ENCODE results near the gene DGKZ.

The DGKZ gene

DNA sequence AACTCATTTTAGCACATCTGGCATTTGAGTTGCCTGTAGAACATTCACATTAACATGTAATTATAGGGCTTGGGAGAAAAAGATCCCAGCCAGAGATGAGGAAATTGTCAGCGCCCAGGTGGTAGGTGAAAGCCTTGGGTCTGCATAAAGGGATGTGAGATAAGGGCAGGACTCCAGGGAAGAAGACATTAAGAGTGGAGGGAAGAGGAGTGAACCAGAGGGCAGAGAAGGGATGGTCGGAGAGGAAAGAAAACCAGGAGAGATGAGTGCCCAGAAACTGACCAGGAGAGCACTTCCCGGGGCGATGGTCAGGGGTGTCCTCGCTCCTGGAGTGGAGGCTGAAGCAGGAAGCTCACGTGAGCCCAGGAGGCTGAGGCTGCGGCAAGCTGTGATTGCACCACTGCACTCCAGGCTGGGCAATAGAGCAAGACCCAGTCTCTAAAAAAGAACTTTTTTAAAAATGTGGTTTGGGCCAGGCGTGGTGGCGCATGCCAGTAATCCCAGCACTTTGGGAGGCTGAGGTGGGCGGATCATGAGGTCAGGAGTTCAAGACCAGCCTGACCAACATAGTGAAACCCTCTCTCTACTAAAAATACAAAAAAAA, 20.3 kb upstream of the DGKZ start:
- peak; percentile 61 for DNase-seq

DNA sequence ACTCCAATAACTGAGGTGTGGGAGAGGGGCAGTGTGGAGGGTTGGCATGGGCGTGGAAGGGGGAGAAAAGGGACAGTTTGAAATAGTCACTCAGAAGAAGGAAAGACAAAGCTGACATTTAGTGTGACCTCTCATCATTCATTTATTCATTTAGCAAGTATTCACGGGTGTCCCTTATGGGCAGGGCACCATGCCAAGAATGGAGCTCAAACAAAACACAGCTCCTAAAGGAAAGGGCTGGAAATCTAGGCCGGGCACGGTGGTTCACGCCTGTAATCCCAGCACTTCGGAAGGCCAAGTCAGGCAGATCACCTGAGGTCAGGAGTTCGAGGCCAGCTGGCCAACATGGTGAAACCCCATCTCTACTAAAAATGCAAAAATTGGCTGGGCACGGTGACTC, 19.4 kb upstream of the DGKZ start:
- DNase-seq = no peak

DNA sequence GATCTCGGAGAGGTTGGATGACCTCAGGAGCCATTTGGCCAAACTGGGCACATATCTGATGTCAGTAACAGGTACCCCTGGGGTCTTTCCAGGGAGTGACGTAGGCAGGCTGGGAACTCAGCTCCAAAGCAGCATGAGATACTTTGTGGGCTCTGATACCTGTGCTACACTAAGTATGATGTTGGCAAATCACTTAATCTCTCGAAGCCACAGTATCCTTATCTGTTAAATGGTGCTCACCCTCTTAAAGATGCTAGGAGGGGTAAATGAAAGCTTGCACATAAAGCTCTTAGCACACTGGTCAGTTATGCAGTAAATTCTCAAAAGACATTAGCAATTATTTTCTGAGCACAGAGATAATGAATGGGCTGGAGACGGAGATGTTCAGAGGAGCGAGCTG, 17.1 kb upstream of the DGKZ start:
- DNase-seq = no peak

DNA sequence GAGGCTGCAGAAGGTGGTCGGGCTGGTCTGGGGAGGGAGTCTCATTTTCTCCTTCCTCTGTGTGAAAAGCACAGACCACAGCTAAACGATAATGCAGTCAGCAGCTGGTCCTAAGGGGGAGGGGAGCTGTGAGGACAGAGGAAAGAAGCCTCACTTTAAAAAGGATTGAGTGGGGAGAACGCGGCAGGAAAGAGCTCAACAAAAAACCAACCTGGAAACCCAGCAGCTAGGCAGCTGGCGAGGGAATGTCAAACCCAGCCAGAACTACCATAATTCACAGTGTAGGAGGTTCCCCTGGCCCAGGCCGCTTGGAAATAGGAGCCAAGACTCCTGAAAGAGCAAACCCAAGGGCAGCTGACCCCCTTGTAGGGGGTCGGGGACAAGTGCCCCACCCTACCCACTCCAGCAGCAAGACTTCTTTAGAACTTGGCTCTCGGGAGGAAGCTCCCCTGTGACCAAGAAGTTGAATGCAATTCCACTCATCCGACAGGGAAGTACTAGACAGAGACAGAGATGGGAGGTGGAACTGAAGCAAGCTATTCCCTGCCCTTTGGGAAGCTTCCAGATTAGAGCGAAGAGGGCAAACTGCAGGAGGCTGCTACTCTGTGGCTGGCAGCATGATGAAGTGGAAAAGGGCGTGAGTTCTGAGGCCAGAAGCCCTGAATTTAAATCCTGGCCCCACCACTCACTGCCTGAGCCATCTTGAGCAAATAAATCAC, 16.5 kb upstream of the DGKZ start:
- DNase-seq = peak; percentile 57

DNA sequence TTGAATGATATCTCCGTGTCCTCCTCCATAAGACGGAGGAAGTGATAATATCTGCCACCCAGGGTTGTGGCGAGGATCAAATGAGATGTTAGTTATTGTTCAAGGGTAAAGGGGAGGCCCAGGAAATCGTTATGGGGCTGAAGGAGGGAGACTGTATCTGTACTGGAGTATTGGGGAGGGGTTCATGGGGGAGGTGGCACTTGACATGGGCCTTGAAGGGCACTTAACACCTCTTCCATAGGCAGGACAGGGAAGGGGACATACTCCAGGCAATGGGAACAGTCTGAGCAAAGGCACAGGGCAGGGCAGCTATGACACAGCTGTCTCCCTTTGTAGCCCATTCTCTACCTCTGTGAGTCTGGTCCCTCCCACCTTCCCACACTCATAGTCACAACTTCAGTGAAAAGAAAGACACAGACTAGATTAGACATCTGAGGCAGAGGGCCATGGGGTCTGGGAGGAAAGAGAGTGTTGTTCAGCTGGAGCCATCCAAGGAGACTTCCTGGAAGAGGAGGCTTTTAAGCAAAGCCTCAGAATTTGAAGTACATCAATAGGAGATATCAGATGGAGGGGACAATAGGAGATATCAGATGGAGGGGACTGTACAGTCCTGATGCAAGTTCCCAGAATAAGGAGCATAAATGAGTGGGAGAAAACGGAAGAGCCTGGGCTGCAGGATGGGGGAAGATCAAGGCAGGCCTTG, 15.8 kb upstream of the DGKZ start:
- DNase-seq = no peak

DNA sequence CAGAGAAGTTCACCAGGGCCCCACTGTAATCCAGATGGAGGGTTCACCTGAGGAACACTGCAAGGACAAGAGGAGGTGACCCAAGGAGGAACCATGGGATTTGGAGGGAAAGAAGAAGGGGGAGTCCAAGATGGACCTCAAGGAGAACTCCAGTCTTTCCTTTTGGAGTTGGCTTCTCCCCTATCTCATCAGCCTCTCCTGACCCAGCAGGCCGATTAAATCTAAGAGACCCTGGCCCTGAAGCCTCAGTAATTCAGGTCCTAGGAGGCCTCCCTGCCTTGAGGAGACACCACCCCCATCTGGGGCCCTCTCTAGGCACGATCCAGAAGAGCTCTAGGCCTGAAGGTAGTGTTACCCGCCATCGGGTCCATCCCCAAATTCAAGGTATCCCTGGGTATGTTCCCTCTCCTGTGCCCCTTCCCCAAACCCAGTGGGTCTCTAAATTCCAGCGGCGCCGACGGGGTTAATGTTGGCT, 15.1 kb upstream of the DGKZ start:
- DNase-seq = no peak

DNA sequence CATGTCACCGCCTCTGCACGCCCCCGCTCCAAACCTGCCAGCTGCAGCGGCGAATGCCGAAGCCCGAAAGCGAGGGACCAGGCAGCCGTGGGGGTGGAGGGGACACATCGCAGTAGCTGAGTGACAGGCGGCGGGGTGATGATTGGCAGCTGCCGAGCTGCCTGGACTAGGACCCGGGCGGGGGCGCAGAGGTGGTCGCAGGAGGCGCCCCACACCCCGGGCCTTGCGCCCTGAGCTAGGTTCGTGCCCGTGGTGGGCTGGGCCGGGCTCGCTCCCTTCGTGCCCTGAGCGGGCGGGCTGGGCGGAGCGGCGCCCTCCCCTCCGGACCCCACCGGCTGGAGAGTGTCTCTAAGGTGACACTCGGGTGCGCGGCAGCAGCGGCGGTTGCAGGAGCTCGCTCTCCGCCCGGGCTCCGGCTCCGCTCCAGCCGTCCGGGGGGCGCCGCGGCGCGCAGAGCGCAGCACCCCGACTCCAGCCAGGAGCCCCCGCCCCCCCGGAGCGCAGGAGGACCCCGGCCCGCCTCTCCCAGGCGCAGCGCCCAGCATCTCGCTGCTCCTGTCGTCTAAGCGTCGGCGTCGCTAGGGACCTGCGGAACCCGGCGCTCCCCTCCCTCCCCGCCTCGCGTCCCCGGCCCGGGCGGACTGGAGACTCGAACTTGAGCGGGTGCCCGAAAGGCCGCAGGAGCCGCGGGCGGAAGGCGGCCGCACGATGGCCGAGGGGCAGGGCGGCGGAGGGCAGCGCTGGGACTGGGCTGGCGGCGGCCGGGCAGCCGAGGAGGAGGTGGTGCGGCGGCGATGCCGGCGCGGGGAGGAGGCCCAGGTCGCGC, 14.5 kb upstream of the DGKZ start:
- DNase-seq = peak; percentile 52

DNA sequence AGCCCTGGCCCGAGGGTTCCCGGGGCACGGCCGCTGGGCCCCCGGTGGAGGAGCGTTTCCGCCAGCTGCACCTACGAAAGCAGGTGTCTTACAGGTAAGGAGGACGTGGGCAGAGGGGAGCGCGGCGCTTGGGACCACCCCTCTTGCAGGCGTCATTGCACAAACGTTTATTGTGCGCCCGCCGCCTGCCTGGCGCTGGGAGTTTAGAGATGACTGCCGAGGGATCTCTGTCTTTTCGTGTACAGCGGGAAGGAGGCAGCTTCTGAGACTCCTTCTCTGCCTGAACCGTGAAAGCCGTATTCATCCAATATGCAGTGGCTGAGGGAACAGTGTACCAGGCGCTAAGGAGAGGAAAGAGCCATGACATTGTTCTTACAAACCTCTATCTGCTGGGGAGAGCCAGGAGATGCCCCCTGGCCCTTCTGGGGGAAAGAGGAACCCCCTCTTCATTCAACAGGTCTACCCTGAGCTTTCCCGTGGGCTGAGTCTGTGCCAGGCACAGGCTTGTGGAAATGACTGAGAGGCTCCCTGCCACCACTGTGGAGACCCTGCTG, 13.8 kb upstream of the DGKZ start:
- DNase-seq = peak; percentile 72

DNA sequence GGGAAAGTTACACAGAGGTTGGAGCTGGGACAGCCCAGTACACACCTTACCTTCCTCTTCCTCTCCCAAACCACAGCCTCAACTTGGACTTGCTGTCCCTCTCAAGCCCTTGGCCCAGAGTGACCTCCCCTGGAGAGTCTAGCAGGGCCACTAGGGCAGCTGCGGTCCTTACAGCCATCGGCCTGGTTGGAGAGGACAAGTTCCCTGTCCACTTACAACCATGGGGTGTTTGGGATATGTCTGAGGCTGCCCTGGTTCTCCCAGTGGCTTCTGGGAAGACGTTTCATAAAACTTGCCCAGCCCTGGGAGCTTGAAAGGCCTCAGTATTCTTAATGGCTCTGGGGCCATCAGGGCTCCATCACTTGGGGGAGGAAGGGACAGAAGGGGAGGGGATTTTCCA, 13.1 kb upstream of the DGKZ start:
- no peak for DNase-seq

DNA sequence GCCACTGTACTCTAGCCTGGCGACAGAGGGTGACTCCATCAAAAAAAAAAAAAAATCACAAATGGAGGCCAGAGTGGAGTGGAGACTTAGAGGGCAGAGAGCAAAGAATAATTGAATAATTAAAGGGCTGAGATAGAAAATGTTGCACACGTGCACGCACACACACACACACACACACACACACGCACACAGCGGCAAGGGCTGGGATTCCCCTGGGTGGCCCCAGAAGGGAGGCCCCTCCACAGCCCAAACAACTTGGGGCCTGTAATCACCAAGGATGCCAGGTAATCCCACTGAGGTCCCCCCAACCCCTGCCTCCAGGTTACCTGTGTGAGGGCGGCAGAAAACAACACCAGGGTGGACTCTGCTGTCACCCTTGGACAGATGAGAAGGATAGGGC, 12.0 kb upstream of the DGKZ start:
- no peak for DNase-seq

DNA sequence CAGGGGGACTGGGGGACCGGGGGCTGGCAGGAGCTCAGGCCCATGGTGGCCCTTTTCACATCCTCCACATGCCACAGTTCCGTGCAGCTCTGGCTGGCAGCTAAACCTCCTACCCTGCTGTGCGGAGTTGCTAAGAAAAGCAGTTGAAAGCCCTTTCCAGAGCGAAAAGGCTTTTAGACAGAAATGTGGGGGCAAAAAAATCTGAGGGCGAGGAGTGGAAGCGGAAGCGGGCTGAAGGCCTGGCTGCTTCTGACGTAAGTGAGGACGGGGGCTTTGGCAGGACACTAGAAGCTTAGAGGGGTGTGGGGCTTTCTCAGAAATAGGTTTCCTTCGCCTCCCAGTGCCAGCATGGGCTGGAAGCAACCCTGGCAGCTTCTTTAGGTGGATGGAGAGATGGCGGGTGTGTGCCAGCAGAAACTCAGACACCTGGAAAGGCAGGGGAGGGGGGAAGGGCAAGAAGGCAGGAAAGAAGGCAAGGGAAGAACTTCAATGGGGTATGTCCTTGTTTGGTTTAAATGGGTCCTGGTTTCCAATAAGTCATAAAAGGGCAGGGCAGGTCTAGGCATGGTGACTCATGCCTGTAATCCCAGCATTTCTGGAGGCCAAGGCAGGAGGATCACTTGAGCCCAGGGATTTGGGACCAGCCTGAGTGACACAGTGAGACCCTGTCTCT, 11.2 kb upstream of the DGKZ start:
- DNase-seq = no peak

DNA sequence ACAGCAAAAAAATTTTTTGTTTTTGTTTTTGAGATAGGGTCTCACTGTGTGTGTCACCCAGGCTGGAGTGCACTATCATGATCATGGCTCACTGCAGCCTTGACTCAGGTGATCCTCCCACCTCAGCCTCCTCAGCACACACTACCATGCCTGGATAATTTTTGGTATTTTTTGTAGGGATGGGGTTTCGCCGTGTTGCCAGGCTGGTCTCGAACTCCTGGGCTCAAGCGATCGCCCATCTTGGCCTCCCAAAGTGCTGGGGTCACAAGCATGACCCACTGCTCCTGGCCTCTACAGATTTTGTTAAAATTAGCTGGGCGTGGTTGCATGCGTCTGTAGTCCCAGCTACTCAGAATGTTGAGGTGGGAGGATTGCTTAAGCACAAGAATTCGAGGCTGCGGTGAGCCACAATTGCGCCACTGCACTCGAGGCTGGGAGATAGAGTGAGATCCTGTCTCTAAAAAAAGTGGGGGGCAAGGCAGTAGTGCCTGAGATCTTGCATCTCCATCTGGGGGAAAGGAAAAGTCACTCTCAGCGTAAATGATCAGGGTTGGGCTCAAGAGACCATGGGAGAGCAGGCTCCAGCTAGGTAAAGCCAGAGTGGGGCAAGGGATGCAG, 10.6 kb upstream of the DGKZ start:
- no peak for DNase-seq

DNA sequence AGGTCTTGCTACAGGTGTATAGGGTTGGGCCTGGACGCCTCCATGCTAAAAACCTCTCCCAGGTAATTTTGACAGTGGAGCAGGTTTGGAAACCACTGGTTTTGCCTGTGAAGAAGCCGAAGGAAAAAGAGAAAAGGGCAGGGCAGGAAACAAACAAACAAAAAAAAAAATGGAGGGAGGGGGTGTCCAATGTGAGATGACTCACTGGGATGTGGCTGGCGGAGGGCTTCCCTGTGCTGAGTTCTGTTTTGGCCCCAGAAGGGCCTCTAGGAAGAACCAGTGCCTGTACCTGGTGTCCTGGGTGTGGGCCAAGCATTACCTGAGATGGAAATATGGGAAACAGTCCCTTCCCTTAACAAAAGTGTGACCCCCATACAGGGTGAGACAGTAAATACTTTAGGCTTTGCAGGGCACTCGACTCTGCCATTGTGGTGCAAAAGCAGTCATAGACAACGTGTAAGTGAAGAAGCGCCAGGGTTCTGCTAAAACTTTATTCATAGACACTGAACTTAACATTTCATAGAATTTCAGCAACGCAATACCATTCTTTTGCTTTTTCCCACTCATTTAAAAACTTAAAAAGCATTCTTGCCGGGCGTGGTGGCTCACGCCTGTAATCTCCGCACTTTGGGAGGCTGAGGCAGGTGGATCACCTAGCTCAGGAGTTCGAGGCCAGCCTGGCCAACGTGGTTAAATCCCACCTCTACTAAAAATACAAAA, 9.5 kb upstream of the DGKZ start:
- no peak for DNase-seq

DNA sequence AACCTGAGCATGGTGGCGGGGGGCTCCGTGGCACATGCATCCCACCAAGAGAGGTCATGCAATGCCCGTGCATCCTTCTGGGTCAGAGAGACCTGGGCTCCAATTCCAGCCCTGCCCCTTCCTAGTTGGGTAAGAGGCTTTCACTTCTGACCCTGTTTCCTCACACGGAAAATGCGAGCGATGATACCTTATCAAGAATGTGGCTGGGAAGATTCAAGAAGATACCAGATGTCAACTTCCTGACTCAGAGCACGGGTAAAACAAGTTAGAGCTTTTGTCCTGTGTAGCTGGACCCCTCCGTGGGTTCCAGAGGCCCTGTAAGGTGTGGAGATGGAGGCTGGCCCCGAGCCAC, 8.7 kb upstream of the DGKZ start:
- DNase-seq = no peak

DNA sequence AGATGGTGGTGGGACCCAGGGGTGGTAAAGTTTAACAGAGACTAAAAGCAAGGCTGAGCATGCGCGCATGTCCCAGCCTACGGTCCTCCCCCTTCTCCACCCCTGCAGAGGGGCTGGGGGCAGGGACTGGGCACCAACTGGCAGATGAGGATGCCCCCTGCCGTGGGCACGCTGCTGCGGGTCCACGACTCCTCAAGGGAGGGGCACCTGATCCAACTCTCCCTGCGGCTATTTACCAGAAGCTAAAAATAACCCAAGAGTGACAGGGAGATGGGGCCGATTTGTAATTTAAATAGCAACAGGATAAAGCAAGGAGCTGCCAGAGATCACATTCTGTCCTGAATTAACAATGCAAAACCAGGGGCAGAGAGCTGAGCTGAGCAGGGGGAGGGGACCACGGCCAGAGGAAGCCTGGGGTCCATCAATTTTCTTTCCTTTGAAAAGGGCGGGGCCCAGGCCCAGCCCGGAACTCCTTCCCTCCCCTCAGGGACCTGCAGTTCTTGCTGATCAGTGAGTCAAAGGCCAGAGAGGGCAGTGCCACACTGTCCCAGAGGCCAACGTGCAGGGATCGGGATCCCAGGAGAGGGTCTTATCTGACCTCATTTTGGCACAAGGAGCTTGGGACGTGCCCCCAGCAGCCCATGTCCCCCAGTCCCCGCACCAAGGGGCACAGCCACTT, 8.1 kb upstream of the DGKZ start:
- DNase-seq = peak; percentile 98

DNA sequence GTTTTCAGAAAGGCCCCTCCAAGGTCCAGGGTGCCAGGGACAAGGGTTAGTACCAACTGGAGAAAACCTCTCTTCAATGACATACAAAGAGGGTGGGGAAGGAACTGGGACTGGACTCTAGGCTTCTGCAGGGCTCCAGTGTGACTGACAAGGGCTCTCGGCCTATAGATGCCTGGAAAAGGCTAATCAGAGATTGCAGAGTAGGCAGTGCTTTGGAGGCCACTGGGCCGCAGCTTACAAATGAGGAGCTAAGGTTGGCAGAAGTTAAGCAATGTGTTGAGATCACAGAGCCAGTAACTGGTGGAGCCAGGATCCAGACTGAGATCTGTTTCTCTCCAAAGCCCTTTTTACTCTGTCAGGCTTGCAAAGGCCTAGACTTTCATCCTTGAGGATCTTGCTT, 7.4 kb upstream of the DGKZ start:
- peak; percentile 12 for DNase-seq

DNA sequence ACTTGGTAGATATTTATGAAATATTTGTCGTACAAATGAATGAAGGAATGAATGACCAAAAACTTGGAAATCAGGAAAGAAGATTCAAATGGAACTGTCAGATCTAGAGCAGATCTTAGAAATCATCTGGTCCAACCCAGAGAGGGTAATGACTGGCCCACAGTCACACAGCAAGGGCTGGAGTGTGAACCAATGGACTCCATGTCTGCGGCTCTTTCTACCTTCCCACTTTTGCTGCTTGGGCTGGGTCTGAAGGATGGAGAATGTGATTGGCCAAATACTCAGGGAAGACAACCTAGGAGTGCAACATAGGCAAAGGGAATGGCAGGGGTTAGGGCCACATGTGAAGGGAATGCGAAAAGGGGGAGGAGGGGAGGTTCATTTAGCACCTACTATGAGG, 5.8 kb upstream of the DGKZ start:
- DNase-seq = no peak

DNA sequence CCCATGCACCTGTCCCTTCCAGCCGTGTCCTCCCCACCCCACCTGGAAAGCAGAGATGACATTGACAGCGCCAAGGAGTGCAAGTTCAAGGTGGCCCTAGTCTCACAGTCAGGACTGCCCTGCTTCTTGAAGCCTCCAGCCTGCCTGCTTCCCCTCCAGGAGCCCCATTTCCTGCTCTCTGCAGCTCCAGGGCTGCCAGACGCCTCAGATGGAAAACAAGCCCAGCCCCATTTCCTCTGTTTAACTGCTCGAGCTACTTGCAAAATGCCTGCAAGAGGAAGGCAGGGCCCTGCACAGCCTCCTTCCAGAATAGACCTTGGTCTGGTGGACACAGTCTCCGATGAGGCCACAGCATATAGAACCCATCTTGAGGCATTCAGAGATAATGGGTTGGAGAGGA, 5.0 kb upstream of the DGKZ start:
- no peak for DNase-seq

DNA sequence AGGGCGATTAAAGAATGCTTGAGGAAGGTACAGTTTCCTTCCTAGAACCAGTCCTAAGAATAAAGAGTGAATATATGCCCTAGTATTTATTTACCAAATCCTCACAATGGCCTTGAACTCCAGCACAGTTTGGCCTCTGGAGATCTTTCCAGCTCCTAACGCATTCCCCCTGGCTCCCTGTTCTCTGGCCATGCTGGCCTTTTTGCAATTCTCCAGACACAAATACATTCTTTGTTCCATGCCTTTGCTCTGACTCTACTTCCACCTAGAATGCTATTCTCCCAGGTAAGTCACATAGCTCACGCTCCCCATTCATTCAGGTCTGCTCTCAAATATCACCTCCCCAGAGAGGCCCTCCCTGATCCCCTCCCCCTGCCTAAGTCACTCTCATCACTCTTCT, 3.7 kb upstream of the DGKZ start:
- no peak for DNase-seq

DNA sequence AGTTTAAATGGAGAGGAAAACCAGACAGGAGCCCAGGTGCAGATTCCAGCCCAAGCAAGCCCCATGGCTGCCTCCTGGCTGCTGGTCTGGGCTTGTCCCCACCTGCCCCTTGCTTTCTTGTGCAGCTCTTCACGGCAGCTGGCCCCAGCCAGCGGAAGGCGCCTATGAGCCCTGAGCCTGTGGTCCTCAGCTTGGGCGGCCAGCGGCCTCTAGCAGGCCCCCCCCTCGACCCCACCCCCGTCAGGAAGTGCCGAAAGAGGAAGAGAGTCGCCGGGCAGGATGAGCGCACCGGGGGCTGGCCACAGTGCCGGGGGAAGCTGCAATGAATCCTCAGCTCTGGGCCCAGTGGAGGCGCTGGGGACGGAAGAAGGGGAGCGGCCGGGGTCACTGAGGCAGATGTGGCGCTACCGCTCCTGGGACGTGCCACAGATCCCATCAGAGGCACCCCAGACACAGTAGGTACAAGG, 2.1 kb upstream of the DGKZ start:
- peak; percentile 62 for DNase-seq
